GM12891 (cell line): ENCODE data around the gene CYB5R2.

Experiments used
- POLR2A ChIP-seq: IDR thresholded peaks from 2 replicates; pipeline ENCODE4 v1.6.1; 2011; ENCODE audit warnings: low read depth, low read length, control low read depth
- POLR2AphosphoS5 ChIP-seq: IDR thresholded peaks from 2 replicates; pipeline ENCODE4 v1.6.1; 2011; ENCODE audit warnings: low read depth, low read length, control low read depth
- POU2F2 ChIP-seq: IDR thresholded peaks from 2 replicates; pipeline ENCODE4 v1.6.1; 2011; ENCODE audit warnings: low read depth, mild to moderate bottlenecking, control low read depth, low read length, moderate library complexity
- TAF1 ChIP-seq: IDR thresholded peaks from 2 replicates; pipeline ENCODE4 v1.6.1; 2011; ENCODE audit warnings: low read depth, low read length, control low read depth

DNA sequence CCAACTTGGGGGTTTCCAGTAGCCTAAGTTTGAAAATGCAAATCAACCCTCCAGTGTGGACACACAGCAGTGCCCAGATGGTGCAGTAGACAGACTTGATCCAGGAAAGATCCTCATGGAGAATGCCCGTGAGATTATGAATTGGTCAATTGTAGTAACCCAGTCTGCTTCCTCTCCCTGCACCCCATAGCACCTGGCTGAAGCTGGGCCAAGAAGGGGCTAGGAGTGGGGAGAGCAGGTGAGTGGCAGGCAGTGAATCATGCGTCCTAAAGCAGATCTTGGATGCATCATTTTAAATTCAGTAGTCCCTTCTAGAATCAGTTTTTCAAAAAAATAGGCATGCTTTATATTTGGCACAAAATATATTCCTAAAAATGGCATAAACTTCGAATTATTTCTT, 52.2 kb downstream of the CYB5R2 start:
- no peak for TF ChIP-seq POLR2AphosphoS5
- TF ChIP-seq POLR2A = no peak
- TF ChIP-seq TAF1 = no peak
- no peak for TF ChIP-seq POU2F2
